ENCODE results near the gene AP1S1. TPM values are rescaled to one million over a fixed set of nuclear protein-coding genes. Genes with fewer than 3 reads are reported as not detected.
"Not testable (repeated sequence)": the region's sequence is repeated elsewhere in the genome, so short reads cannot be mapped to it uniquely, and the experiment has no call there.

AP1S1 gene
- 10 to 100 TPM; 17.1 to 41.9 (median 33.8) TPM for total RNA-seq

GRCh38 chr7:101153969-101154692, at the start of gene AP1S1:
Gene AP1S1 (plus strand): TSS chr7:101154476. CDS start chr7:101154515, 39 bp downstream.
- Histone ChIP-seq H3K27me3 (no peaks in the 10 kb centered on the region), H3K27ac (peak within 1 kb of the TSS in 3 of 4 donors; percentile 18 to 79 (median 65)), H3K9me3 (no peaks in the 10 kb centered on the region), H3K4me3 (peak within 1 kb of the TSS; percentile 78 to 98 (median 90)), H3K4me1 (peaks cover 7 to 21% (median 10%) of the 10 kb centered on the region in 4 donors), H3K36me3 (peaks cover 0 to 25% (median 8%) of the 10 kb centered on the region in 4 donors)
- peak; percentile 95 to 97 for ATAC-seq (ENCODE audit: low FRiP score in 2 of 2)
- TF ChIP-seq POLR2AphosphoS5 (IDR thresholded peaks at IDR 0.05), result peak; percentile 55 to 85
- TF ChIP-seq POLR2A (IDR thresholded peaks at IDR 0.05), result peak in 1 of 4 donors; percentile 36
- TF ChIP-seq, protein P1, sequence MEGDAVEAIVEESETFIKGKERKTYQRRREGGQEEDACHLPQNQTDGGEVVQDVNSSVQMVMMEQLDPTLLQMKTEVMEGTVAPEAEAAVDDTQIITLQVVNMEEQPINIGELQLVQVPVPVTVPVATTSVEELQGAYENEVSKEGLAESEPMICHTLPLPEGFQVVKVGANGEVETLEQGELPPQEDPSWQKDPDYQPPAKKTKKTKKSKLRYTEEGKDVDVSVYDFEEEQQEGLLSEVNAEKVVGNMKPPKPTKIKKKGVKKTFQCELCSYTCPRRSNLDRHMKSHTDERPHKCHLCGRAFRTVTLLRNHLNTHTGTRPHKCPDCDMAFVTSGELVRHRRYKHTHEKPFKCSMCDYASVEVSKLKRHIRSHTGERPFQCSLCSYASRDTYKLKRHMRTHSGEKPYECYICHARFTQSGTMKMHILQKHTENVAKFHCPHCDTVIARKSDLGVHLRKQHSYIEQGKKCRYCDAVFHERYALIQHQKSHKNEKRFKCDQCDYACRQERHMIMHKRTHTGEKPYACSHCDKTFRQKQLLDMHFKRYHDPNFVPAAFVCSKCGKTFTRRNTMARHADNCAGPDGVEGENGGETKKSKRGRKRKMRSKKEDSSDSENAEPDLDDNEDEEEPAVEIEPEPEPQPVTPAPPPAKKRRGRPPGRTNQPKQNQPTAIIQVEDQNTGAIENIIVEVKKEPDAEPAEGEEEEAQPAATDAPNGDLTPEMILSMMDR (IDR thresholded peaks at IDR 0.05), result no peak
- WGBS, 2 donors, result 5 to 14% methylated on average over 13 to 44 of the region's 51 CpGs
- peak; percentile 92 to 99 for DNase-seq

DNA sequence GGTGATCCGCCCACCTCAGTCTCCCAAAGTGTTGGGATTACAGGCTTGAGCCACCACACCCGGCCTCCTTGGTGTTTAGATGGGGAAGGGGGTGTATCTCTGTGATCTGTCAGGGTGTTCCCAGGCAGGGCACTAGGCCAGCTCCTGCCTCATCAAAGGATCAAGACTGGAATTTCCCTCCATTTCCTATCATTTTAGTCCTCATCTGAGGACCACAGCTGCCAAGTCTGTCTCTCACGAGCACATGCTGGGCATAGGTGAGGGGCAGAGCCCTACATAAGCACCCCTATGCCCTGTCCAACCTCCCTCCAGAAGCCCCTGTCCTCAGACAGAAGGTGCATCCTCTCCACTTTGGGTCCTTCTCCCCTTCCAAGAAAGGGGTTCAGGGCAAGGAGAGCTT, 49.5 kb upstream of the AP1S1 start:
- ATAC-seq (ENCODE audit: low FRiP score in 2 of 2), result no peak
- no peaks in the 10 kb centered on the region for H3K36me3 ChIP-seq
- H3K27me3 ChIP-seq, result no peaks in the 10 kb centered on the region
- no peak for DNase-seq
- H3K4me1 ChIP-seq, result peaks cover 22 to 40% (median 37%) of the 10 kb centered on the region in 4 donors
- no peaks in the 10 kb centered on the region for H3K9me3 ChIP-seq
- H3K27ac ChIP-seq, result peak overlapping the region in 2 of 4 donors; percentile 11 to 64
- H3K4me3 ChIP-seq, result no peak overlapping the region
- 46 to 74% methylated on average over 3 of the region's 3 CpGs for WGBS, 2 donors
- TF ChIP-seq, protein P1 (IDR thresholded peaks at IDR 0.05), result no peak
- TF ChIP-seq POLR2AphosphoS5 (IDR thresholded peaks at IDR 0.05) (peak in 1 of 2 donors; percentile 22), EP300 (IDR thresholded peaks at IDR 0.05) (peak in 2 of 4 donors; percentile 6 to 35)

DNA sequence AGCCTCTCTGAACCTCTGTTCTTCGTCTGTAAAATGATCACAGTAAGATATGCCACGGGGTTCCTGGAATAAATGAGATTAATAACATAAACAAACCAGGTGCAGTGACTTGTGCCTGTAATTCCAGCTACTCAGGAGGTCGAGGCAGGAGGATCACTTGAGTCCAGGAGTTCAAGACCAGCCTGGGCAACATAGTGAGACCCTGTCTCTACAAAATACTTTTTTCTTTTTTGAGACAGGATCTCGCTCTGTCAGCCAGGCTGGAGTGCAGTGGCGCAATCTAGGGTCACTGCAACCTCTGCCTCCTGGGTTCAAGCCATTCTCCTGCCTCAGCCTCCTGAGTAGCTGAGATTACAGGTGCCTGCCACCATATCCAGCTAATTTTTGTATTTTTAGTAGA, 49.0 kb upstream of the AP1S1 start:
- Histone ChIP-seq H3K4me1 (peaks cover 17 to 36% (median 32%) of the 10 kb centered on the region in 4 donors), H3K27ac (peak overlapping the region in 2 of 4 donors; percentile 11 to 64)
- ATAC-seq (ENCODE audit: low FRiP score in 2 of 2); H3K36me3 ChIP-seq; H3K9me3 ChIP-seq; H3K27me3 ChIP-seq; H3K4me3 ChIP-seq; DNase-seq: not testable (repeated sequence)
- WGBS, 2 donors, result 71 to 72% methylated on average over 5 of the region's 5 CpGs

- Histone ChIP-seq H3K9me3 (no peaks in the 10 kb centered on the region), H3K4me3 (no peak overlapping the region), H3K27me3 (no peaks in the 10 kb centered on the region), H3K36me3 (no peaks in the 10 kb centered on the region), H3K27ac (no peak overlapping the region), H3K4me1 (peaks cover 15 to 41% (median 34%) of the 10 kb centered on the region in 4 donors)
- 77 to 81% methylated on average over 7 of the region's 7 CpGs for WGBS, 2 donors
- ATAC-seq (ENCODE audit: low FRiP score in 2 of 2), result no peak
- no peak for DNase-seq
- TF ChIP-seq POLR2AphosphoS5 (IDR thresholded peaks at IDR 0.05), result no peak
- TF ChIP-seq POLR2A (IDR thresholded peaks at IDR 0.05), result no peak
- no peak for TF ChIP-seq EP300 (IDR thresholded peaks at IDR 0.05)
- TF ChIP-seq, protein P1 (IDR thresholded peaks at IDR 0.05), result no peak
Observed at GRCh38 chr7:101106386-101106785, 47.9 kb upstream of the AP1S1 start.

- 39 to 40% methylated on average over 10 to 16 of the region's 16 CpGs for WGBS, 2 donors
- Histone ChIP-seq H3K9me3 (no peaks in the 10 kb centered on the region), H3K27ac (peak overlapping the region; percentile 55 to 85 (median 74)), H3K36me3 (no peaks in the 10 kb centered on the region), H3K27me3 (no peaks in the 10 kb centered on the region), H3K4me3 (no peak overlapping the region), H3K4me1 (peaks cover 20 to 52% (median 42%) of the 10 kb centered on the region in 4 donors)
- DNase-seq (peak in 1 of 2 donors; percentile 71), ATAC-seq (ENCODE audit: low FRiP score in 2 of 2) (peak; percentile 22 to 74)
- TF ChIP-seq, protein P1 (IDR thresholded peaks at IDR 0.05), result no peak
- TF ChIP-seq POLR2A (IDR thresholded peaks at IDR 0.05) (no peak), EP300 (IDR thresholded peaks at IDR 0.05) (peak in 2 of 4 donors; percentile 47 to 74), POLR2AphosphoS5 (IDR thresholded peaks at IDR 0.05) (peak; percentile 57 to 69)
Observed at GRCh38 chr7:101108330-101108857, 45.9 kb upstream of the AP1S1 start.

Measured in upper lobe of left lung (tissue), 6 donors.